Measurements from ENCODE around the gene DTNA.
A peak's percentile ranks its signal among the peaks of the same experiment; 100 is the strongest.

DTNA gene

DNA sequence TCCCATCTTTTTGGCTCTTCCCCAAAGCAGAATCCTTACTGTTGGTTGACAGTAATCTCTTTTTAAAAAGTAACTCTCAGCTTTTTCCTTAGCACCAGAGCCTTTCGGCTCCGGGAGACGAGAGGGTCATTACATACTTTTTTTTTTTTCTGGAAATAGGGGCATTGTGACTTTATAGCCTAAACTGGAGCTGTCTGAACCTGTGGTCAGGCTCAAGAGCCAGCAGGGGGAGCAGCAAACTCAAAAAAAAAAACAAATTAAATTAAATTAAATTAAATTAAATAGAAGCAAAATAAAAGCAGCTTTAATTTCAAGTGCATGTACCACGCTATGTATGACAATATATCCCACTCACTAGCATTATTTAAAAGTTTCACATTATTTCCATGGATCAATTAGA is 156.6 kb downstream of the DTNA start:
- TF ChIP-seq EZH2phosphoT487 (IDR thresholded peaks at IDR 0.05; ENCODE audit: borderline replicate concordance, low read length): no peak
- TF ChIP-seq, protein P1, sequence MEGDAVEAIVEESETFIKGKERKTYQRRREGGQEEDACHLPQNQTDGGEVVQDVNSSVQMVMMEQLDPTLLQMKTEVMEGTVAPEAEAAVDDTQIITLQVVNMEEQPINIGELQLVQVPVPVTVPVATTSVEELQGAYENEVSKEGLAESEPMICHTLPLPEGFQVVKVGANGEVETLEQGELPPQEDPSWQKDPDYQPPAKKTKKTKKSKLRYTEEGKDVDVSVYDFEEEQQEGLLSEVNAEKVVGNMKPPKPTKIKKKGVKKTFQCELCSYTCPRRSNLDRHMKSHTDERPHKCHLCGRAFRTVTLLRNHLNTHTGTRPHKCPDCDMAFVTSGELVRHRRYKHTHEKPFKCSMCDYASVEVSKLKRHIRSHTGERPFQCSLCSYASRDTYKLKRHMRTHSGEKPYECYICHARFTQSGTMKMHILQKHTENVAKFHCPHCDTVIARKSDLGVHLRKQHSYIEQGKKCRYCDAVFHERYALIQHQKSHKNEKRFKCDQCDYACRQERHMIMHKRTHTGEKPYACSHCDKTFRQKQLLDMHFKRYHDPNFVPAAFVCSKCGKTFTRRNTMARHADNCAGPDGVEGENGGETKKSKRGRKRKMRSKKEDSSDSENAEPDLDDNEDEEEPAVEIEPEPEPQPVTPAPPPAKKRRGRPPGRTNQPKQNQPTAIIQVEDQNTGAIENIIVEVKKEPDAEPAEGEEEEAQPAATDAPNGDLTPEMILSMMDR (IDR thresholded peaks at IDR 0.05; ENCODE audit: low read depth, low read length, poor library complexity, severe bottlenecking): peak; percentile 19
- Histone ChIP-seq H3K4me1 (ENCODE audit: control insufficient read depth, low read length) (0 out of 2 replicates have a peak, but pooled peaks cover 4% of the 10 kb centered on the region), H4K20me1 (ENCODE audit: control insufficient read depth, insufficient read depth, low read depth, low read length) (no peaks in the 10 kb centered on the region), H3K9me2 (replicated peaks; ENCODE audit: control insufficient read depth, low read length) (no peaks in the 10 kb centered on the region), H3K36me3 (ENCODE audit: control insufficient read depth, low read length) (no peaks in the 10 kb centered on the region), H3K4me3 (ENCODE audit: low read length) (no peak overlapping the region), H3K27me3 (ENCODE audit: control insufficient read depth, low read length) (no peaks in the 10 kb centered on the region), H3K9me3 (ENCODE audit: control insufficient read depth, insufficient read depth, low read length) (no peaks in the 10 kb centered on the region), H3K4me2 (ENCODE audit: low read length) (no peak overlapping the region), H3F3A (ENCODE audit: control insufficient read depth, insufficient read depth) (no peaks in the 10 kb centered on the region), H3K27ac (ENCODE audit: low read depth, low read length) (no peak overlapping the region), H3K79me2 (ENCODE audit: control insufficient read depth, low read length) (no peaks in the 10 kb centered on the region)

DNA sequence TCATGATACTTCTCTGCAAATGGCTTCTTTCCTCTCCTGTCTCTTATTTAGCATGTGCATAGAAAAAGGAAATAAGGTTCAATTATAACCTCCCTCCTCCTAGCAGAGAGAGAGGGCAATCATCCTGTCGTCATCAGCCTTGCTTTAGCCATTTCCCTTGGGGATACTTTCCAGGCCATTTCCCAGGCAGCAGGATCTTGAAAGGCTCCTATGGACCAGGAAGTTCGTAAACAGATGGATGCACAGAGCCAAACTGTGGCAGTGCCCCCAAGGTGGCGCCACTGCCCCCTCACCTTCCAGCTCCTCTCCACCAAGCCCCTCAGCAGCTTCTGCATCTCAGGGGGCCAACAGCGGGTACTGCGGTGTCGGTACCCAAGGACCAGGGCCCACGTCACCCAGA is 157.4 kb downstream of the DTNA start:
- Histone ChIP-seq H3K9me3 (ENCODE audit: control insufficient read depth, insufficient read depth, low read length) (no peaks in the 10 kb centered on the region), H3K27ac (ENCODE audit: low read depth, low read length) (no peak overlapping the region), H3K4me2 (ENCODE audit: low read length) (no peak overlapping the region), H3K4me1 (ENCODE audit: control insufficient read depth, low read length) (0 out of 2 replicates have a peak, but pooled peaks cover 4% of the 10 kb centered on the region), H3K9me2 (replicated peaks; ENCODE audit: control insufficient read depth, low read length) (no peaks in the 10 kb centered on the region), H3K4me3 (ENCODE audit: low read length) (no peak overlapping the region), H4K20me1 (ENCODE audit: control insufficient read depth, insufficient read depth, low read depth, low read length) (no peaks in the 10 kb centered on the region), H3K27me3 (ENCODE audit: control insufficient read depth, low read length) (no peaks in the 10 kb centered on the region), H3F3A (ENCODE audit: control insufficient read depth, insufficient read depth) (no peaks in the 10 kb centered on the region), H3K36me3 (ENCODE audit: control insufficient read depth, low read length) (no peaks in the 10 kb centered on the region), H3K79me2 (ENCODE audit: control insufficient read depth, low read length) (no peaks in the 10 kb centered on the region)
- TF ChIP-seq, protein P1 (IDR thresholded peaks at IDR 0.05; ENCODE audit: low read depth, low read length, poor library complexity, severe bottlenecking): peak; percentile 59
- TF ChIP-seq EZH2phosphoT487 (IDR thresholded peaks at IDR 0.05; ENCODE audit: borderline replicate concordance, low read length): no peak

DNA sequence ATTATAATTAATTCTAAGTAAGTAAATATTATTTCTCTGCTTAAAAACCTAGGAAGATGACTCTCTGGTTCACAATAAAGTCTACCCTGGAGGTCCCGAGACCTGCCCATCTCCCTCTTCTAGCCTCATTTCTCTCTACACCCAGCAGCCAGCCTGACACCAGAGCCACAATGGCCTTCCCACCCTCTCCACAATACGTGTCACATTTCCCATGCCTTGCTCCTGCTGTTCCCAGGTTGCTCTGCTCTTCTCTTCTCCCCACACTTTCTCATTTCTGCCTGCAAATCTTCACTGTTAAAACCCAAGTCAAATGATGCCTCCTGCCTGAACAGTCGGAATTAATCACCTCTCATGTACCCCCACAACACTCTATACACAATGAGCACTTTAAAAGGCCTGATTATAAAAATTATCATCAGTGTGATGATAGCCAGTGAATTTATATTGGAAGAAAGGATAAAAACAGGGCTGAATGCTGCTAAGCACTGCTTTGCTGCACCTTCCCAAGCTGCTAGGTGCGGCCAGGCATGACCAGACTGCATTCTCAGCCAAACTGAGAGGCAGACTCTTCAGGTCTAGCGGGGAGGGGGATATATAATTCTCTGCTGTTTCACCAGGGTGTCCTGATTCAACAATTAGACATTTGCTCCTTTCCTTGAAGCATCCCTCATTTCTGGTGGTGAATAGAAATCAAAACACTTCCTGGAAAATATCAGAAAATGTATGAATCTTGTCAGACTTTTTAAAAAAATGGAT is 160.6 kb downstream of the DTNA start:
- Histone ChIP-seq H3K9me2 (replicated peaks; ENCODE audit: control insufficient read depth, low read length) (no peaks in the 10 kb centered on the region), H3K36me3 (ENCODE audit: control insufficient read depth, low read length) (no peaks in the 10 kb centered on the region), H3K4me1 (ENCODE audit: control insufficient read depth, low read length) (no peaks in the 10 kb centered on the region), H3K4me2 (ENCODE audit: low read length) (no peak overlapping the region), H3K27me3 (ENCODE audit: control insufficient read depth, low read length) (no peaks in the 10 kb centered on the region), H3F3A (ENCODE audit: control insufficient read depth, insufficient read depth) (no peaks in the 10 kb centered on the region), H3K27ac (ENCODE audit: low read depth, low read length) (no peak overlapping the region), H3K79me2 (ENCODE audit: control insufficient read depth, low read length) (no peaks in the 10 kb centered on the region), H3K4me3 (ENCODE audit: low read length) (no peak overlapping the region), H4K20me1 (ENCODE audit: control insufficient read depth, insufficient read depth, low read depth, low read length) (no peaks in the 10 kb centered on the region), H3K9me3 (ENCODE audit: control insufficient read depth, insufficient read depth, low read length) (no peaks in the 10 kb centered on the region)
- TF ChIP-seq, protein P1 (IDR thresholded peaks at IDR 0.05; ENCODE audit: low read depth, low read length, poor library complexity, severe bottlenecking): no peak
- no peak for TF ChIP-seq EZH2phosphoT487 (IDR thresholded peaks at IDR 0.05; ENCODE audit: borderline replicate concordance, low read length)

Measured in DOHH2 (cell line).